Type B pancreatic cell (in vitro differentiated cells): Measurements from ENCODE around the gene PAIP2B. TPM values are rescaled to one million over a fixed set of nuclear protein-coding genes. Genes with fewer than 3 reads are reported as not detected.
A peak's percentile ranks its signal among the peaks of the same experiment; 100 is the strongest.

Experiments
- DNase-seq: peaks from one replicate; pipeline ENCODE4 v3.0.0; 2021; ENCODE audit warnings: mixed read lengths; ENCODE audit not compliant: unreplicated experiment; ENCODE audit errors: extremely low spot score
- H3K27ac Mint-ChIP-seq: 2 replicates; pipeline ENCODE4 v1.8.0; 2021; ENCODE audit warnings: mild to moderate bottlenecking, mixed read lengths
- H3K27me3 Mint-ChIP-seq: 2 replicates; pipeline ENCODE4 v1.8.0; 2021; ENCODE audit warnings: mixed read lengths
- H3K36me3 Mint-ChIP-seq: 2 replicates; pipeline ENCODE4 v1.8.0; 2021; ENCODE audit warnings: mixed read lengths
- H3K4me1 Mint-ChIP-seq: one replicate; pipeline ENCODE4 v1.8.0; 2021; ENCODE audit warnings: mixed read lengths; ENCODE audit not compliant: unreplicated experiment
- H3K4me3 Mint-ChIP-seq: 2 replicates; pipeline ENCODE4 v1.8.0; 2021; ENCODE audit warnings: mild to moderate bottlenecking, mixed read lengths
- H3K9me3 Mint-ChIP-seq: 2 replicates; pipeline ENCODE4 v1.8.0; 2021; ENCODE audit warnings: mixed read lengths
- total RNA-seq: library from RNA; stranded (reverse); gene quantifications from 2 replicates; pipeline ENCODE4 v1.2.1, GENCODE V29; 2021; ENCODE audit warnings: low replicate concordance
- TF ChIP-seq, protein P1 (sequence below): fragments of 200-600 bp; sonication (generic); conservative IDR thresholded peaks from 2 replicates; pipeline ENCODE4 v1.5.0; 2021; ENCODE audit warnings: antibody characterized with exemption, mild to moderate bottlenecking

PAIP2B gene
- total RNA-seq, 1 donor from 2014 or later: 13.7 TPM

GRCh38 chr2:71151620-71152019 lies 75.3 kb downstream of the PAIP2B start:
- TF ChIP-seq, protein P1, sequence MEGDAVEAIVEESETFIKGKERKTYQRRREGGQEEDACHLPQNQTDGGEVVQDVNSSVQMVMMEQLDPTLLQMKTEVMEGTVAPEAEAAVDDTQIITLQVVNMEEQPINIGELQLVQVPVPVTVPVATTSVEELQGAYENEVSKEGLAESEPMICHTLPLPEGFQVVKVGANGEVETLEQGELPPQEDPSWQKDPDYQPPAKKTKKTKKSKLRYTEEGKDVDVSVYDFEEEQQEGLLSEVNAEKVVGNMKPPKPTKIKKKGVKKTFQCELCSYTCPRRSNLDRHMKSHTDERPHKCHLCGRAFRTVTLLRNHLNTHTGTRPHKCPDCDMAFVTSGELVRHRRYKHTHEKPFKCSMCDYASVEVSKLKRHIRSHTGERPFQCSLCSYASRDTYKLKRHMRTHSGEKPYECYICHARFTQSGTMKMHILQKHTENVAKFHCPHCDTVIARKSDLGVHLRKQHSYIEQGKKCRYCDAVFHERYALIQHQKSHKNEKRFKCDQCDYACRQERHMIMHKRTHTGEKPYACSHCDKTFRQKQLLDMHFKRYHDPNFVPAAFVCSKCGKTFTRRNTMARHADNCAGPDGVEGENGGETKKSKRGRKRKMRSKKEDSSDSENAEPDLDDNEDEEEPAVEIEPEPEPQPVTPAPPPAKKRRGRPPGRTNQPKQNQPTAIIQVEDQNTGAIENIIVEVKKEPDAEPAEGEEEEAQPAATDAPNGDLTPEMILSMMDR: peak; percentile 25
- Mint-ChIP-seq H3K36me3 (peaks cover 15% of the 10 kb centered on the region), H3K27me3 (peaks cover 17% of the 10 kb centered on the region), H3K4me1 (no peaks in the 10 kb centered on the region), H3K4me3 (no peak overlapping the region), H3K27ac (no peak overlapping the region), H3K9me3 (no peaks in the 10 kb centered on the region)
- no peak for DNase-seq

DNA sequence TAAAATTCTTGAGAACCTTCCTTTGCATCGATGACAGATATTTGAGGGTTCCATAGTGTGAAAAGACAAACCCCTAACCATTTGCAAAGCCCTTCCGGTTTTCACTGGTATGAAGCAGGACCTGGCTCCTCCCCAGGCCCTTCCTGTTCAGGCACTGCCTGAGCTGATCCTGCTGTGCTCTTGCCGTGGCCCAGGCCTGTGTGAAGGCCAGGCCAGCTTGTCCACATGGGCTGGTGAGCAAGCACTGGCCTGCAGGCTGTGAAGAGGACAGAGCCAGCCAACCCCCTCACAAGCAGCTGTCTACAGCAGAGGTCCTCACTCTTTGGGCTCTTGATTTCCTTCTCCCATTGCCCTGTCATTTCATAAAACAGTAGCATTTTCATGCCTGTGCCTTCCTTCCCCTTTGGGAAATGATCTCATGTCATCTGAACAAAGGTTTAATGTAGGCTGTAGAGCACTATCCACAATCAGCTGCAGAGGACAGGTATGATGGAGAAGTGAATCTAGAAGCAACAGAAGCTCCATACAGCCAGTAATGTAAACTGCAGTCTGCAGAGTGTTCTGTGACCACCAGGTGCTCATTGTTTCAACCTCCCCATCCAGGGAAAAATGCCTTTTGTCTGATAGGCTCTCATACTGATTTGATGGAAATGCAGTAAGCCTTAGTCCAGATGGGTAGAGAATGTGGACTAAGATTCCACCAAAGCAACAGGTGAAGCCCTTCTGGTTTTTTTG lies 76.7 kb downstream of the PAIP2B start:
- Mint-ChIP-seq H3K27ac (no peak overlapping the region), H3K9me3 (no peaks in the 10 kb centered on the region), H3K4me3 (no peak overlapping the region), H3K4me1 (no peaks in the 10 kb centered on the region), H3K36me3 (peaks cover 20% of the 10 kb centered on the region), H3K27me3 (peaks cover 10% of the 10 kb centered on the region)
- TF ChIP-seq, protein P1: peak; percentile 24
- no peak for DNase-seq

- Mint-ChIP-seq H3K36me3 (peaks cover 31% of the 10 kb centered on the region), H3K4me3 (no peak overlapping the region), H3K9me3 (no peaks in the 10 kb centered on the region), H3K4me1 (no peaks in the 10 kb centered on the region), H3K27me3 (peaks cover 4% of the 10 kb centered on the region), H3K27ac (no peak overlapping the region)
- DNase-seq: no peak
- TF ChIP-seq, protein P1: no peak
Measured at GRCh38 chr2:71148506-71149063, 78.3 kb downstream of the PAIP2B start.

GRCh38 chr2:71143782-71144181 lies 83.1 kb downstream of the PAIP2B start:
- H3K27ac Mint-ChIP-seq: no peak overlapping the region
- no peak overlapping the region for H3K4me3 Mint-ChIP-seq
- H3K36me3 Mint-ChIP-seq: peaks cover 44% of the 10 kb centered on the region
- DNase-seq: no peak
- no peaks in the 10 kb centered on the region for H3K4me1 Mint-ChIP-seq
- no peaks in the 10 kb centered on the region for H3K9me3 Mint-ChIP-seq
- TF ChIP-seq, protein P1: no peak
- no peaks in the 10 kb centered on the region for H3K27me3 Mint-ChIP-seq

DNA sequence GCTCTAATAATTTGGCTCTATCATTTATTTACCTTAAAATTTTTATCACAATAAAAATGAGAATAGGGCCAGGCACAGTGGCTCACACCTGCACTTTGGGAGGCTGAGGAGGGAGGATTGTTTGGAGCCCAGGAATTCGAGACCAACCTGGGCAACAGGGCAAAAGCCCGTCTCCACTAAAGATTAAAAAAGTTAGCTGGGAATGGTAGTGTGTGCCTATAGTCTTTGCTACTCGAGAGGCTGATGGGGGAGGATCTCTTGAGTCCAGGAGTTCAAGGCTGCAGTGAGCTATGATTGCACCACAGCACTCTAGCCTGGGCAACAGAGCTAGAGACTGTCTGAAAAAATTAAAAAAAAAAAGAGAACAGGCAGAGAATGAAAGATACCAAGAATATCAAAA lies 90.7 kb downstream of the PAIP2B start:
- Mint-ChIP-seq H3K9me3 (no peaks in the 10 kb centered on the region), H3K36me3 (peaks cover 20% of the 10 kb centered on the region), H3K4me3 (no peak overlapping the region), H3K27me3 (no peaks in the 10 kb centered on the region), H3K27ac (no peak overlapping the region), H3K4me1 (no peaks in the 10 kb centered on the region)
- DNase-seq: no peak
- TF ChIP-seq, protein P1: no peak
